Neural cell (in vitro differentiated cells): ENCODE measurements around the gene DAGLA.

ENCODE experiments used
- EZH2 ChIP-seq: fragments of 200-600, 300-800 bp; shearing (Covaris generic), sonication (generic); IDR thresholded peaks from 2 replicates; pipeline ENCODE4 v1.6.1; 2014; ENCODE audit warnings: antibody characterized with exemption, low read length, borderline replicate concordance, mild to moderate bottlenecking; ENCODE audit not compliant: insufficient read depth, poor library complexity, severe bottlenecking
- RAD21 ChIP-seq: fragments of 450-650 bp; conservative IDR thresholded peaks from 2 replicates; pipeline ENCODE4 v1.6.1; 2014; ENCODE audit warnings: antibody characterized with exemption, mild to moderate bottlenecking, moderate library complexity
- REST ChIP-seq: IDR thresholded peaks from 2 replicates; pipeline ENCODE4 v1.6.1; 2012; ENCODE audit warnings: borderline replicate concordance
- TAF1 ChIP-seq: IDR thresholded peaks from 2 replicates; pipeline ENCODE4 v1.6.1; 2012; ENCODE audit warnings: low read depth
- TF ChIP-seq, protein P1 (sequence below): fragments of 450-650 bp; IDR thresholded peaks from 2 replicates; pipeline ENCODE4 v1.5.1; 2014; ENCODE audit warnings: antibody characterized with exemption, mild to moderate bottlenecking, moderate library complexity; ENCODE audit not compliant: poor library complexity, severe bottlenecking

DNA sequence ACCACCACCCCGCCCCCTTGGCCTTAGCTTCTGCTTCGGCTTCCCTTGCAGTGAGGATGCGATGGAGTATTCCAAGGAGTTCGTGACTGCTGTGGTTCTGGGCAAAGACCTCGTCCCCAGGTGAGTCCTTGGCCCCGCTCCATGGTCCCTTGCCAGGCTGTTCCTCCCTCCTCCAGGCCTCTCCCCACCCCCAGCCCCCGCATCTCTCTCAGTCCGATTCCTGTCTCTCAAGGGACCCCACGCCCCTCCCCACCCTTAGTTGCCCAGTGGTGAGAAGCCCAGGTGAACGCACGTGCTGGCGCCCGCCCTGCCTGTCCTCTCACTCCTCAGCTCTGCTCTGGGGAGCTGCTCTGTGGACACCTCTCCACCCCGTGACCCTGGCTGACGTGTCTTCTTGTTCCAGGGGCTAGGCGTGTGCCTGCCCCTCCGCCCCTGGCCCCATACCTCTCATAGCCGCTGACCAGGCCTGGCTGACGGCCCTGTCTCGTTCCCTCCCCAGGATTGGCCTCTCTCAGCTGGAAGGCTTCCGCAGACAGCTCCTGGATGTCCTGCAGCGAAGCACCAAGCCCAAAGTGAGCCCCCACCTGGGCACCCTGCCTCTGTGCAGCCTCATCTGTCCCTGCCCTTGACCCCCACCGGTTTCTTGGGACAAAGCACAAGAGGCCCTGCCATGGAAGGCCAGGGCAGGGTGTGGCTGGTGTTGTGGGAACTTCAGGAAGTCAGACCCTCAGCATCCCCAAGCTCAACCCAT, 57.6 kb downstream of the DAGLA start:
- TF ChIP-seq REST (no peak), RAD21 (no peak), TAF1 (no peak), EZH2 (no peak)
- TF ChIP-seq, protein P1, sequence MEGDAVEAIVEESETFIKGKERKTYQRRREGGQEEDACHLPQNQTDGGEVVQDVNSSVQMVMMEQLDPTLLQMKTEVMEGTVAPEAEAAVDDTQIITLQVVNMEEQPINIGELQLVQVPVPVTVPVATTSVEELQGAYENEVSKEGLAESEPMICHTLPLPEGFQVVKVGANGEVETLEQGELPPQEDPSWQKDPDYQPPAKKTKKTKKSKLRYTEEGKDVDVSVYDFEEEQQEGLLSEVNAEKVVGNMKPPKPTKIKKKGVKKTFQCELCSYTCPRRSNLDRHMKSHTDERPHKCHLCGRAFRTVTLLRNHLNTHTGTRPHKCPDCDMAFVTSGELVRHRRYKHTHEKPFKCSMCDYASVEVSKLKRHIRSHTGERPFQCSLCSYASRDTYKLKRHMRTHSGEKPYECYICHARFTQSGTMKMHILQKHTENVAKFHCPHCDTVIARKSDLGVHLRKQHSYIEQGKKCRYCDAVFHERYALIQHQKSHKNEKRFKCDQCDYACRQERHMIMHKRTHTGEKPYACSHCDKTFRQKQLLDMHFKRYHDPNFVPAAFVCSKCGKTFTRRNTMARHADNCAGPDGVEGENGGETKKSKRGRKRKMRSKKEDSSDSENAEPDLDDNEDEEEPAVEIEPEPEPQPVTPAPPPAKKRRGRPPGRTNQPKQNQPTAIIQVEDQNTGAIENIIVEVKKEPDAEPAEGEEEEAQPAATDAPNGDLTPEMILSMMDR: no peak
